GM12878 (cell line): ENCODE data around the gene RUFY4. TPM values are rescaled to one million over a fixed set of nuclear protein-coding genes. Genes with fewer than 3 reads are reported as not detected.

ENCODE experiments used
- ATF7 ChIP-seq: fragments of 450-650 bp; IDR thresholded peaks from 2 replicates; pipeline ENCODE4 v1.6.1; 2016; ENCODE audit warnings: low read depth, mild to moderate bottlenecking
- BACH1 ChIP-seq: fragments of 450-650 bp; IDR thresholded peaks from 2 replicates; pipeline ENCODE4 v1.6.1; 2017; ENCODE audit warnings: mild to moderate bottlenecking, borderline replicate concordance
- BHLHE40 ChIP-seq, 2 experiments: fragments of 450-650 bp in 1 of 2; IDR thresholded peaks; 2 replicates each; pipeline ENCODE4 v1.6.1; 2011 to 2017; ENCODE audit warnings: low read depth in 2 of 2, borderline replicate concordance in 1 of 2, improper control_type of control experiment in 1 of 2, low read length in 1 of 2, mild to moderate bottlenecking in 1 of 2
- LARP7 ChIP-seq: fragments of 450-650 bp; IDR thresholded peaks from 2 replicates; pipeline ENCODE4 v1.6.1; 2017; ENCODE audit warnings: mild to moderate bottlenecking
- NR2C2 ChIP-seq: IDR thresholded peaks from 2 replicates; pipeline ENCODE4 v1.6.1; 2011; ENCODE audit warnings: borderline replicate concordance, low read depth; ENCODE audit not compliant: control insufficient read depth, insufficient read length
- NR2F1 ChIP-seq: fragments of 450-650 bp; conservative IDR thresholded peaks from 2 replicates; pipeline ENCODE4 v1.6.1; 2017; ENCODE audit warnings: mild to moderate bottlenecking
- POLR2A ChIP-seq: IDR thresholded peaks from 2 replicates; pipeline ENCODE4 v1.6.1; 2011; ENCODE audit warnings: low read depth, mild to moderate bottlenecking, low read length
- POU2F2 ChIP-seq: IDR thresholded peaks from 3 replicates; pipeline ENCODE4 v1.6.1; 2011; ENCODE audit warnings: low read depth, mild to moderate bottlenecking, low read length, borderline replicate concordance
- RBBP5 ChIP-seq: fragments of 200-600 bp; sonication (generic); conservative IDR thresholded peaks from 2 replicates; pipeline ENCODE4 v1.6.1; 2016
- SPI1 ChIP-seq: IDR thresholded peaks from 2 replicates; pipeline ENCODE4 v1.6.1; 2011; ENCODE audit warnings: low read depth, mild to moderate bottlenecking, low read length, moderate library complexity, borderline replicate concordance; ENCODE audit not compliant: insufficient read depth
- polyA plus RNA-seq, 11 experiments: library from polyadenylated mRNA; depleted of rRNA in 4 of 11; unstranded in 6 of 11; stranded (reverse) in 5 of 11; fragments of >200 nt; fragmentation: Nextera tagmentation in 4 of 11; fragmentation: Illumina TruSeq in 1 of 11; extraction: Ambion mirVana in 4 of 11; extraction: Trizol in 1 of 11; gene quantifications; 1 replicate in 1 of 11; 2 replicates in 10 of 11; pipeline versions ENCODE4 v1.2.1 to v1.2.3, GENCODE V29; 2011 to 2016; ENCODE audit warnings: inconsistent platforms in 2 of 11, missing spikeins in 2 of 11, low read depth in 1 of 11
- total RNA-seq, 4 experiments: library from RNA; depleted of rRNA in 3 of 4; stranded (reverse); fragments of >200 nt in 3 of 4; fragmentation: Illumina TruSeq in 1 of 4; extraction: Trizol in 1 of 4; gene quantifications; 2 replicates each; pipeline versions ENCODE4 v1.2.1 to v1.2.3, GENCODE V29; 2013 to 2021
- TF ChIP-seq, protein P1 (sequence below), 3 experiments: IDR thresholded peaks in 2 of 3; conservative IDR thresholded peaks in 1 of 3; 2 replicates each; pipeline ENCODE4 v1.5.1; 2011; ENCODE audit warnings: low read depth in 3 of 3, low read length in 3 of 3, mild to moderate bottlenecking in 3 of 3, control low read depth in 2 of 3, moderate library complexity in 2 of 3, inconsistent platforms in 1 of 3, mixed read lengths in 1 of 3; ENCODE audit not compliant: control insufficient read depth in 2 of 3, insufficient read depth in 1 of 3; ENCODE audit errors: extremely low read depth in 1 of 3
- TF ChIP-seq, protein P2 (sequence below): fragments of 450-650 bp; formaldehyde crosslinking; IDR thresholded peaks from 2 replicates; pipeline ENCODE4 v1.5.0; 2022; ENCODE audit warnings: mild to moderate bottlenecking, missing genetic modification characterization
- TF ChIP-seq, protein P3 (sequence below): fragments of 450-650 bp; IDR thresholded peaks from 2 replicates; pipeline ENCODE4 v1.6.1; 2016; ENCODE audit warnings: mild to moderate bottlenecking
- TF ChIP-seq, protein P4 (sequence below): fragments of 450-650 bp; IDR thresholded peaks from 2 replicates; pipeline ENCODE4 v1.6.1; 2016; ENCODE audit warnings: mild to moderate bottlenecking

The RUFY4 gene
- total and polyA plus RNA-seq, 10 of the 15 experiments (the other 5 are each of a cell fraction or from before 2014, with no cell fraction given) = 0.05 to 2.7 (median 0.90) TPM

DNA sequence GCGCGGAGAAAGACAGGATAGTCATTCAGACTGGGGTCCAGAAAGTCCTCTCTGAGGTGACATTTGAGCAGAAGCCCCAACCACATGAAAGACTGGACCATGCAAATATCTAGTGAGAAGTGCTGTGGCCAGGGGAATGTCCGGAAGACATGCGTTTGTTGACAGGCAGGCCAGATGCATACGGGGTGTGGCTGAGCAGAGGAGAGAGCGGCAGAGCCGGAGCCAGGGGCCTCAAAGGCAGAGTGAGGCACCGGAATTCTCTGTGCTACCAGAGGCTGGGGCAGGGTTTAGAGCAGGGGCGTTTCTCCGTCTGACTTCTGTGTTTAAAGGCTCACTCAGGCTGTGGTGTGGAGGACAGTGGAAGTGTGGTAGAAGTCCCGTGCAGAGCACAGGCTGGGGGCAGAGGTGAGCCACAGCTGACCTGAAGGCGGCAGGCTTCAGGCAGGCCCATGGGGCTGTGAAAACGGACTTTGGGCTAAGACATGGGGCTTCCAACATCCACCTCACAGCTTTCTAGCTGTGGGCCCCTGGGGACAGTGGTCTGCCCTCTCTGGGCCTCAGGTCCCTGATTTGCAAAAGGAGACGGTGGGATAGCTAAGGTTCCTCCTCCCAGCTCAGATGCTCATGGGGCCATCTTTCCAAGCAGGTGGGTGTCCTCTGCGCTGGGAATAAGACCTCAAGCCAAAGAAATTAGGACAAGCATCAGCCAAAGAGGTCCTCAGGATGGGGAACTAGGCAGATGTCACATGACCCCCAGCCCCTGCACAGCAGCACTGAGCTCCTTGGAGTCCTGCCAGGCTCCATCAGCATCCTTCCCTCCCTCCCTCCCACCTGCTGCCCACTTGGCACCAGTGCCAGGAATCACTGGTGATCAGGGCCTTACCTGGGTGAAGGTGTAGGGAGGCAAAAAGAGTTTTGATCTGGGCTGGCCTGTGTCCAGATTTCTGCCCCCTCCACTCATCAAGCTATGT, 11.2 kb downstream of the RUFY4 start (continued):
- no peak for TF ChIP-seq ATF7
- TF ChIP-seq NR2F1 = 0 out of 2 replicates have a peak, but pooled peaks have one; percentile 19
- TF ChIP-seq, protein P1, sequence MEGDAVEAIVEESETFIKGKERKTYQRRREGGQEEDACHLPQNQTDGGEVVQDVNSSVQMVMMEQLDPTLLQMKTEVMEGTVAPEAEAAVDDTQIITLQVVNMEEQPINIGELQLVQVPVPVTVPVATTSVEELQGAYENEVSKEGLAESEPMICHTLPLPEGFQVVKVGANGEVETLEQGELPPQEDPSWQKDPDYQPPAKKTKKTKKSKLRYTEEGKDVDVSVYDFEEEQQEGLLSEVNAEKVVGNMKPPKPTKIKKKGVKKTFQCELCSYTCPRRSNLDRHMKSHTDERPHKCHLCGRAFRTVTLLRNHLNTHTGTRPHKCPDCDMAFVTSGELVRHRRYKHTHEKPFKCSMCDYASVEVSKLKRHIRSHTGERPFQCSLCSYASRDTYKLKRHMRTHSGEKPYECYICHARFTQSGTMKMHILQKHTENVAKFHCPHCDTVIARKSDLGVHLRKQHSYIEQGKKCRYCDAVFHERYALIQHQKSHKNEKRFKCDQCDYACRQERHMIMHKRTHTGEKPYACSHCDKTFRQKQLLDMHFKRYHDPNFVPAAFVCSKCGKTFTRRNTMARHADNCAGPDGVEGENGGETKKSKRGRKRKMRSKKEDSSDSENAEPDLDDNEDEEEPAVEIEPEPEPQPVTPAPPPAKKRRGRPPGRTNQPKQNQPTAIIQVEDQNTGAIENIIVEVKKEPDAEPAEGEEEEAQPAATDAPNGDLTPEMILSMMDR (IDR thresholded peaks at IDR 0.05 in 2 of 3, conservative IDR thresholded peaks at IDR 0.05 in 1 of 3; ENCODE audit: control insufficient read depth in 2 of 3, extremely low read depth in 1 of 3, insufficient read depth in 1 of 3, low read depth in 3 of 3, low read length in 3 of 3) = no peak
- TF ChIP-seq, protein P2, sequence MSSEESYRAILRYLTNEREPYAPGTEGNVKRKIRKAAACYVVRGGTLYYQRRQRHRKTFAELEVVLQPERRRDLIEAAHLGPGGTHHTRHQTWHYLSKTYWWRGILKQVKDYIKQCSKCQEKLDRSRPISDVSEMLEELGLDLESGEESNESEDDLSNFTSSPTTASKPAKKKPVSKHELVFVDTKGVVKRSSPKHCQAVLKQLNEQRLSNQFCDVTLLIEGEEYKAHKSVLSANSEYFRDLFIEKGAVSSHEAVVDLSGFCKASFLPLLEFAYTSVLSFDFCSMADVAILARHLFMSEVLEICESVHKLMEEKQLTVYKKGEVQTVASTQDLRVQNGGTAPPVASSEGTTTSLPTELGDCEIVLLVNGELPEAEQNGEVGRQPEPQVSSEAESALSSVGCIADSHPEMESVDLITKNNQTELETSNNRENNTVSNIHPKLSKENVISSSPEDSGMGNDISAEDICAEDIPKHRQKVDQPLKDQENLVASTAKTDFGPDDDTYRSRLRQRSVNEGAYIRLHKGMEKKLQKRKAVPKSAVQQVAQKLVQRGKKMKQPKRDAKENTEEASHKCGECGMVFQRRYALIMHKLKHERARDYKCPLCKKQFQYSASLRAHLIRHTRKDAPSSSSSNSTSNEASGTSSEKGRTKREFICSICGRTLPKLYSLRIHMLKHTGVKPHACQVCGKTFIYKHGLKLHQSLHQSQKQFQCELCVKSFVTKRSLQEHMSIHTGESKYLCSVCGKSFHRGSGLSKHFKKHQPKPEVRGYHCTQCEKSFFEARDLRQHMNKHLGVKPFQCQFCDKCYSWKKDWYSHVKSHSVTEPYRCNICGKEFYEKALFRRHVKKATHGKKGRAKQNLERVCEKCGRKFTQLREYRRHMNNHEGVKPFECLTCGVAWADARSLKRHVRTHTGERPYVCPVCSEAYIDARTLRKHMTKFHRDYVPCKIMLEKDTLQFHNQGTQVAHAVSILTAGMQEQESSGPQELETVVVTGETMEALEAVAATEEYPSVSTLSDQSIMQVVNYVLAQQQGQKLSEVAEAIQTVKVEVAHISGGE (CRISPR knock-in tag) = no peak
- no peak for TF ChIP-seq BACH1
- TF ChIP-seq RBBP5 = no peak
- no peak for TF ChIP-seq LARP7
- peak; percentile 39 to 62; a peak in 2 of 4 replicates for TF ChIP-seq BHLHE40 (IDR thresholded peaks at IDR 0.05; ENCODE audit: borderline replicate concordance in 1 of 2, low read depth in 2 of 2, low read length in 1 of 2)
- TF ChIP-seq, protein P3, sequence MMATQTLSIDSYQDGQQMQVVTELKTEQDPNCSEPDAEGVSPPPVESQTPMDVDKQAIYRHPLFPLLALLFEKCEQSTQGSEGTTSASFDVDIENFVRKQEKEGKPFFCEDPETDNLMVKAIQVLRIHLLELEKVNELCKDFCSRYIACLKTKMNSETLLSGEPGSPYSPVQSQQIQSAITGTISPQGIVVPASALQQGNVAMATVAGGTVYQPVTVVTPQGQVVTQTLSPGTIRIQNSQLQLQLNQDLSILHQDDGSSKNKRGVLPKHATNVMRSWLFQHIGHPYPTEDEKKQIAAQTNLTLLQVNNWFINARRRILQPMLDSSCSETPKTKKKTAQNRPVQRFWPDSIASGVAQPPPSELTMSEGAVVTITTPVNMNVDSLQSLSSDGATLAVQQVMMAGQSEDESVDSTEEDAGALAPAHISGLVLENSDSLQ = peak; percentile 65
- TF ChIP-seq SPI1 = no peak
- TF ChIP-seq POLR2A = no peak
- no peak for TF ChIP-seq NR2C2
- peak; percentile 52; the same call in 1 of the 3 replicates for TF ChIP-seq POU2F2
- TF ChIP-seq, protein P4, sequence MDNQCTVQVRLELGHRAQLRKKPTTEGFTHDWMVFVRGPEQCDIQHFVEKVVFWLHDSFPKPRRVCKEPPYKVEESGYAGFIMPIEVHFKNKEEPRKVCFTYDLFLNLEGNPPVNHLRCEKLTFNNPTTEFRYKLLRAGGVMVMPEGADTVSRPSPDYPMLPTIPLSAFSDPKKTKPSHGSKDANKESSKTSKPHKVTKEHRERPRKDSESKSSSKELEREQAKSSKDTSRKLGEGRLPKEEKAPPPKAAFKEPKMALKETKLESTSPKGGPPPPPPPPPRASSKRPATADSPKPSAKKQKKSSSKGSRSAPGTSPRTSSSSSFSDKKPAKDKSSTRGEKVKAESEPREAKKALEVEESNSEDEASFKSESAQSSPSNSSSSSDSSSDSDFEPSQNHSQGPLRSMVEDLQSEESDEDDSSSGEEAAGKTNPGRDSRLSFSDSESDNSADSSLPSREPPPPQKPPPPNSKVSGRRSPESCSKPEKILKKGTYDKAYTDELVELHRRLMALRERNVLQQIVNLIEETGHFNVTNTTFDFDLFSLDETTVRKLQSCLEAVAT = no peak
